Prostate gland (tissue), 2 donors: Measurements from ENCODE around the gene BAMBI. TPM values are rescaled to one million over a fixed set of nuclear protein-coding genes. Genes with fewer than 3 reads are reported as not detected.

Source experiments
- DNase-seq: peaks from one replicate; pipeline ENCODE4 v3.0.0-alpha.2; 2019; ENCODE audit warnings: low spot score
- H3K27ac ChIP-seq, 2 donors: fragments of 200-600 bp; sonication (generic); 2 replicates each; pipeline ENCODE4 v1.5.1; 2017 to 2019
- H3K27me3 ChIP-seq: fragments of 200-600 bp; sonication (generic); replicated peaks from 2 replicates; pipeline ENCODE4 v1.5.1; 2019; ENCODE audit not compliant: insufficient read depth
- H3K36me3 ChIP-seq, 2 donors: fragments of 200-600 bp; sonication (generic); 1 replicate in 1 of 2; 2 replicates in 1 of 2; pipeline versions ENCODE4 v1.5.1 to v1.8.1; 2017 to 2019
- H3K4me1 ChIP-seq: fragments of 200-600 bp; sonication (generic); replicated peaks from 2 replicates; pipeline ENCODE4 v1.5.1; 2019
- H3K4me3 ChIP-seq, 2 donors: fragments of 200-600 bp; sonication (generic); 2 replicates each; pipeline ENCODE4 v1.5.1; 2017 to 2019
- H3K9me3 ChIP-seq: fragments of 200-600 bp; sonication (generic); 2 replicates; pipeline ENCODE4 v1.5.1; 2017
- CTCF ChIP-seq, 4 experiments: fragments of 200-600 bp in 2 of 4; fragments of 450-650 bp in 2 of 4; sonication (generic) in 2 of 4; IDR thresholded peaks; 1 replicate in 3 of 4; 2 replicates in 1 of 4; pipeline ENCODE4 v1.5.1; 2016 to 2019; ENCODE audit warnings: antibody characterized with exemption in 4 of 4, mild to moderate bottlenecking in 2 of 4, moderate library complexity in 2 of 4
- POLR2A ChIP-seq: fragments of 450-650 bp; IDR thresholded peaks from one replicate; pipeline ENCODE4 v1.6.1; 2016; ENCODE audit warnings: antibody characterized with exemption, mild to moderate bottlenecking
- POLR2AphosphoS5 ChIP-seq: sonication (generic); formaldehyde crosslinking; IDR thresholded peaks from one replicate; pipeline ENCODE4 v1.6.1; 2017; ENCODE audit warnings: antibody characterized with exemption
- WGBS: methylation state at CpG from one replicate; pipeline ENCODE4 v1.1.5; 2018; 5-methylcytosine and 5-hydroxymethylcytosine counted together
- intact Hi-C: fragments of 100-400 bp; cut with DNase I; formaldehyde crosslinking; loops from one replicate; pipeline ENCODE4 v1.14.2; 2022
- total RNA-seq, 2 donors: library from RNA; depleted of rRNA; stranded (reverse); fragments of >200 nt; gene quantifications; one replicate each; pipeline ENCODE4 v1.1.0, GENCODE V29; 2016

The BAMBI gene
- total RNA-seq, 2 donors from 2014 or later, result 3.1 to 58.9 TPM

- 82% methylated on average over 4 of the region's 4 CpGs for WGBS
- no peak overlapping the region for H3K27ac ChIP-seq
- DNase-seq, result no peak
- no peaks in the 10 kb centered on the region for H3K36me3 ChIP-seq
- H3K4me1 ChIP-seq, result no peaks in the 10 kb centered on the region
- TF ChIP-seq CTCF (IDR thresholded peaks at IDR 0.05) (no peak), POLR2A (no peak), POLR2AphosphoS5 (no peak)
- no peak overlapping the region for H3K4me3 ChIP-seq
- H3K27me3 ChIP-seq, result peaks cover 3% of the 10 kb centered on the region
- intact Hi-C loops, result no loop called here
- H3K9me3 ChIP-seq, result no peaks in the 10 kb centered on the region
Measured at GRCh38 chr10:28715246-28715645, 37.9 kb downstream of the BAMBI start.

- Histone ChIP-seq H3K4me3 (no peak overlapping the region), H3K27ac (no peak overlapping the region), H3K4me1 (no peaks in the 10 kb centered on the region), H3K9me3 (no peaks in the 10 kb centered on the region), H3K27me3 (peaks cover 3% of the 10 kb centered on the region), H3K36me3 (no peaks in the 10 kb centered on the region)
- 87% methylated on average over 2 of the region's 2 CpGs for WGBS
- no peak for DNase-seq
- intact Hi-C loops, result no loop called here
- no peak for TF ChIP-seq CTCF (IDR thresholded peaks at IDR 0.05)
- no peak for TF ChIP-seq POLR2AphosphoS5
- TF ChIP-seq POLR2A, result no peak
Measured at GRCh38 chr10:28715757-28716156, 38.4 kb downstream of the BAMBI start.

- Histone ChIP-seq H3K9me3 (no peaks in the 10 kb centered on the region), H3K27ac (no peak overlapping the region), H3K4me1 (no peaks in the 10 kb centered on the region), H3K4me3 (no peak overlapping the region), H3K27me3 (peaks cover 3% of the 10 kb centered on the region), H3K36me3 (no peaks in the 10 kb centered on the region)
- intact Hi-C loops, result no loop called here
- DNase-seq, result no peak
- TF ChIP-seq CTCF (IDR thresholded peaks at IDR 0.05), result no peak
- no peak for TF ChIP-seq POLR2A
- TF ChIP-seq POLR2AphosphoS5, result no peak
- WGBS, result 91% methylated on average over 1 of the region's 1 CpG
Measured at GRCh38 chr10:28716748-28717147, 39.4 kb downstream of the BAMBI start.

- no peak for DNase-seq
- WGBS, result 57% methylated on average over 3 of the region's 3 CpGs
Measured at GRCh38 chr10:28717656-28718201, 40.4 kb downstream of the BAMBI start.

More at GRCh38 chr10:28717656-28718201, 40.4 kb downstream of the BAMBI start:
- no peaks in the 10 kb centered on the region for H3K36me3 ChIP-seq
- H3K4me3 ChIP-seq, result no peak overlapping the region
- H3K27me3 ChIP-seq, result no peaks in the 10 kb centered on the region
- intact Hi-C loops, result no loop called here
- no peak for TF ChIP-seq CTCF (IDR thresholded peaks at IDR 0.05)
- TF ChIP-seq POLR2AphosphoS5, result no peak
- no peak for TF ChIP-seq POLR2A
- H3K4me1 ChIP-seq, result no peaks in the 10 kb centered on the region
- H3K9me3 ChIP-seq, result no peaks in the 10 kb centered on the region
- no peak overlapping the region for H3K27ac ChIP-seq
